HG02610 (cell line): ENCODE measurements around the gene GALNT1.
"Not testable (repeated sequence)": the region's sequence is repeated elsewhere in the genome, so short reads cannot be mapped to it uniquely, and the experiment has no call there.

Source experiments
- ATAC-seq: cut with Tn5 transposase; IDR thresholded peaks from one replicate; pipeline ENCODE4 v1.9.1; 2021; ENCODE audit warnings: mild to moderate bottlenecking, moderate library complexity; ENCODE audit not compliant: unreplicated experiment

The GALNT1 gene

DNA sequence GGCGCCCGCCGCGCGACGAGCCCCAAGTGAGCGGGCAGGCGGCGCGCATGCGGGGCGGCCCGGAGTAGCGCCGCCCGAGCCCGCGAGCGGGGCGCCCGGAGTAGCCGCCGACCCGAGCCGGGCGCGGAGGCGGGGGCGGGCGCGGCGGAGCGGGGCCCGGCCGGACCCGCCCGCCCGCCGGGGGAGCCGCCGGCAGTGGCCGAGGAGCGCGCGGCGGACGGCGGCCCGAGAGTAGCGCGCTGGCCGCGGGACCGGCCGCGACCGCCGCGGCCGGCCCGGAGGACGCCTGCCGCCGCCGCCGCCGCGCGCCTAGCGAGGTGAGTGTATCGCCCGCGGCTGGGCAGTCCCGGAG, at the start of gene GALNT1:
Gene GALNT1, plus strand, starts transcription at position 195 of the 352 bp plus-strand sequence. CDS start 72,923 bp downstream, outside the sequence.
- no peak for ATAC-seq

DNA sequence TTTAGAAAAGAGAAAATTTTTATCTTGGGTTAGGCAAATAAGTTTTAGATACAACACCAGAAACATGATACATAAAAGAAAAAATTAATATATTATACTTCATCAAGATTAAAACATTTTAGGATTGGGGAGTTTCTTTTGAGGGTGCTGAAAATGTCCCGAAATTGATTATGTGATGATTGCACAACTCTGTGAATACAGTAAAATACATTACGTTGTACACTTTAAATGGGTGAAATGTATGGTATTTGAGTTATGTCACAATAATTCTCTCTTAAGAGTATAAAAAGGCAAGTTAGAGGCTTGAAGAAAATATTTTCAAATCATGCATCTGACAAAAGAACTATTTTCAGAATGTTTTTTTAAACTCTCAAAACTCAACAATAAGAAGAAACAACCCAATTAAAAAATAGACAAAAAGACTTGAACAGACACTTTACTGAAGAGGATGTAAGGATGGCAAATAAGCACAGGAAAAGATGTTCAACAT, 47.6 kb upstream of the GALNT1 start:
- ATAC-seq: no peak

DNA sequence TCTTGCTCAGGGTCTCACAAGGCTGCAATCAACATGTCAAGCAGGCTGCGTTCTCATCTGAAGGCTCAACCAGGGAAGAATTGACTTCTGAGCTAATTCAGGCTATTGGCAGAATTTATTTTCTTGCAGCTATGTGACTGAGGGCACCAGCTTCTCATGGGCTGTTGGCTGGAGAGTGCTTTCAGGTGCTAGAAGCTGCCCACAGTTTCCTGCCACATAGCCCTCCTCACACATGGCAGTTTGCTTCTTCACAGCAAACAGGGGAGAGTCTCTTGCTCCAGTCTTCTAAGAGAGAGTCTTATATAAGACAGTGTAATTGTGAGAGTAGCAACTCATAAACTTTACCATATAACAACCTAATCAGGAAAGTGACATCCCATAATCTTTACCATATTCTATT, 46.2 kb upstream of the GALNT1 start:
- ATAC-seq: no peak

DNA sequence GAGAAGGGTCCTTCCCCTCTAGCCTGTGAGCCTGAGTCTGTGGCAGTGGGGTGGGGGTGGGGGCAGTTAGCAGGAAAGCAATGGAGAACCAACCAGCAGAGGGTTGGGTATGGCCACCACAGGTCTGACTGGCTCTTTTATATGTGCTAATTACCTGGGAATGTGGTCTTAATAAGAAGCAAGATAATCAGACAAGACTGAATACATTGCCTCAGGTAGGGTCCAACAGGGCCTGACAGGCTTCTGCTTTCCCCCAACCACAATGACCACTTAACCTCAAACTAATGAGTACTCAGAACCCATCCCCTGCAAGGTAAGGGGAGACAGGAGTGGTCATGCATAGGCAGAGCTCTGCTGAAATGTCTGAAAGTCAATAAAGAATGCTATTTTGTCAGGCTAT, 39.2 kb upstream of the GALNT1 start:
- ATAC-seq: no peak

DNA sequence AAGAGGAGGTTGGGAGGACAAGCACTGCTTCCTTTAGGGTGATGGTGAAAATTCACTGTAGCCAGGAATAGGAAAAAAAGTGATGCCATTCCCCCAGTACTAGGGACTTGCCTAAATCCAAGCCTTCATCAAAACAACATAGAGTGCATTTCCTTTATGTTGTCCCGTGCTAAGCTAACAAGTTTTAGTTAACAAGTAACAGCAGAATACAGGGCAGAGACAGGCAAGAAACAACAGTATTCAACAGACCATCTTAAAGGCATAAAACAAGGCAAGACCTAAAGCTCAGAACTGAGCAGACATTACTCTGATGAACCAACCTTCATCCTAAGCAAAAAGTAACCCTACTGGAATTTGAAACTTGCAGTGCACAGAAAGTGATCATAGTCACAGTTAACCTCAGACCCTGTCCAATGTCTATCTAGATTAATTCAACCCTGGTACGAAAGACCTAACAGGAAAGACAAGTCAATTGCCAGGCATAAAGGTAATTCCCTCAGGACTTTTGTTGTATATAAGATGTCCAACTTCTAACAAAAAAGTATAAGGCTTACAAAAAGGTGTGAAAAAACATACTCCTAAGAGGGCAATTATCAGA, 34.4 kb upstream of the GALNT1 start:
- ATAC-seq: no peak

DNA sequence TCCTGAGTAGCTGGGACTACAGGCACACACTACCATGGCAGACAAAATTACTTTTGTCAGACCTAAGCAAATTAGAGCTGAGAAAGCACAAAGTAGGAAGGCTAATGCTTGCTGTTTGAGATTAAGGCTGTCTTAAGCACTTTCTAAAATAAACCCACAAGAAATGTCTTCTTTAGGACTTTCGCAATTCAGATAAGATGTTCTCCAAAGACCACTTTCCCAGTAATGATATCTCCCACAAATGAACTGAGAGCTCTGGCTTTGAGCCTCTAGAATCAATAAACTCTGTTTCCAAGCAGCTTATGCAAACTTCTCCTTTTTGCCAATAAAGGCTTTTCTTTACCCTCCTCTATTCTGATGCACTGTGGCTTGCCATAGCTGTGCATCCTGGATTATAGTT, 32.0 kb upstream of the GALNT1 start:
- ATAC-seq: no peak

DNA sequence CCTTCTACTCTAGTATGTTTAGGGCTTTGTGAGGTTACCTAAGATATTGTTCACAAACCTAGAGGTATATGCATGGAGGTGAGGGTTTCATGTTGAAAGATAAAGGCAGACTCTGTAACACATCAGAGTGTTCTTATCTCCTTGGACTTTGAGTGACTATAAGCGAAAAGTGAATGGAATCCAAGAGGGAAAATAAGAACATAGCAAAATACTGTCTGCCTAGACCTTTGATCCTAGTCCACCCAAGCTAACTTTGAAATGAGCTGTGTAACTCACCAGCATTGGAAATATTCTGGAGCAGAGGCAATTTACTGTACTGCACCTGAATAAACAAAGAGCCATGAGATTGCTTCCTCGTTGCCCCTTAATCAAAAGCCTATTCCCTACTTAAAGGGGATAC, 28.2 kb upstream of the GALNT1 start:
- no peak for ATAC-seq

DNA sequence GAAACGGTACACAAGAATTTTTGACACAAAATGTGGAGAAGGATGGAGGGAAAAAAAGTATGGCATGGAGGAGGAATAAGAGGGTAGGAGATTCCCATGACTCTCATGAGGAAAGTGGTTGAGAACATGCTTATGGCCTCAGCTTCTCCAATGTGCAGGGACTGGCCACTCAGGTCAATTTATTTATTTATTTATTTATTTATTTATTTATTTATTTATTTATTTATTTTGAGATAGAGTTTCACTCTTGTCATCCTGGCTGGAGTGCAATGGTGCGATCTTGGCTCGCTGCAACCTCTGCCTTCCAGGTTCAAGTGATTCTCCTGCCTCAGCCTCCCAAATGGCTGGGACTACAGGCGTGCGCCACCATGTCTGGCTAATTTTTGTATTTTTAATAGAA, 26.0 kb upstream of the GALNT1 start:
- not testable (repeated sequence) for ATAC-seq

DNA sequence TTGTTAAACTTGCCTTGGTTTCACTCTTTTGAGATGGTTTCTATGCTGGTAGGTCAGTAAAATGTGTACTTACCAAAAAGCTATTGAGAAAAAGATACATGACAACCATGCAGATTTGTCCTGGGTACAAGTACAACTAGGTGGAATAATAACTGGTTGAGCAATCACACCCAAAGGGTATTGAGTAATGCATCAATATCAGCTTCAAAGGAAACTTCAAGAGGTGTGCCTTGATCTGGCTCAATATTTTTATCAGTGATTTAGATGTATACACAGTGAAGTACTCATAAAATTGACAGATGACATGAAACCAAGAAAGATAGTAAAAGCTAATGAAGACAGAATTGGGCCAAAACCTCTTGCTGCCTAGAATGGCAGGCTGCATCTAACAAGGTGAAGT, 21.7 kb upstream of the GALNT1 start:
- ATAC-seq: no peak

DNA sequence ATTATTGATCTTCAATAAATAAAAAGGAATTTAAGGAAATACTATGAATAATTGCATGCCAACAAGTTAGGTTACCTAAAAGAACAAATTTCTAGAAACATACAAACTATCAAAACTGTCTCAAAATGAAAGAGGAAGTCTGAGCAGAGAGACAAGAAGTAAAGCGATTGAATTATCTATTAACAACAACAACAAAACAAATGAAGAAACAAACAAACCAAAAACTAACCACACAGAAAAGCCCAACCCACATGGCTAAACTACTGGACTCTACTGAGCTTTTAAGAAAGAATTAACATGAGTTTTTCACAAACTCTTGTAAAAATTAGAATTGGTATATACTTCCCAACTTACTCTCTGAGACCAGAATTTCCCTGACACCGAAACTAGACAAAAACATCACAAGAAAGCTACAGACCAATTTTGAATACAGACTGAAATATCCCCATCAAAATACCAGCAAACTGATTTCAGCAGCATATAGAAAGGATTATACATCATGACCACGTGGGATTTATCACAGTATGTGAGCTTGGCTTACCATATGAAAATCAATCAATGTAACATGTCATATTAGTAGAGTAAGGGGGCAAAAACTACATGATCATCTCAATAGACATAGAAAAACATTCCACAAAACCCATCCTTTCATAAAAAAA, 16.6 kb upstream of the GALNT1 start:
- peak; percentile 80 for ATAC-seq

DNA sequence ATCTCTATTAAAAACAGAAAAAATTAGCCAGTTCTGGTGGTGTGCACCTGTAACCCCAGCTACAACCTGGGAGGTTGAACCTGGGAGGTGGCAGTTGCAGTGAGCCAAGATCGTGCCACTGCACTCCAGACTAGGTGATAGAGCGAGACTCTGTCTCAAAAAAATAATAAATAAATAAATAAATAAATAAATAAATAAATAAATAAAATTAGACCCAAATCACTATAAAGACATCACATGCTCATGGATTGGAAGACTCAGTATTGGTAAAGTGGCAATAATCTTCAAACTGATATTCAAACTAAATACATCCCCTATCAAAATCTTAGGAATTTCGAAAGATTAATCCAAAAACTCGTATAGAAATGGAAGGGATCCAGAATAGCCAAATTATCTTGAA, 15.5 kb upstream of the GALNT1 start:
- ATAC-seq: no peak

DNA sequence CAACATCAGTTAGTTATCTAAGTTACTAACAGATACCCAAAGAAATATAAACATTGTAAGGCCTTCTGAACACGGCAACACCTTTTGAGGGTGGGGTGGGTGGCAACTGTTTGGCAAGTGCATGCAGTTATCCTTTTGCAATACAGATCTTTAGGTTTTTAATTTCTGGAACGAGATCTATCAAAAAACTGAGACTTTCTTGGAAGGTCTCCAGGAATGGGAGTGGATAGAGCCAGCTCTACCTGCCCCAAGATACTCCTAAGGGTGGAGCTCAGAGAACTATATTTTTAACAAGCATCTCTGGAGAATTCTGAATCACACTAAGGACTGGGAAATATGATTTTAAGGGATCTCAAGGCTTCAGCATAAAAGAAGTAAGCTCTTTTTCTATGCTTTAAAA, 11.4 kb upstream of the GALNT1 start:
- no peak for ATAC-seq

DNA sequence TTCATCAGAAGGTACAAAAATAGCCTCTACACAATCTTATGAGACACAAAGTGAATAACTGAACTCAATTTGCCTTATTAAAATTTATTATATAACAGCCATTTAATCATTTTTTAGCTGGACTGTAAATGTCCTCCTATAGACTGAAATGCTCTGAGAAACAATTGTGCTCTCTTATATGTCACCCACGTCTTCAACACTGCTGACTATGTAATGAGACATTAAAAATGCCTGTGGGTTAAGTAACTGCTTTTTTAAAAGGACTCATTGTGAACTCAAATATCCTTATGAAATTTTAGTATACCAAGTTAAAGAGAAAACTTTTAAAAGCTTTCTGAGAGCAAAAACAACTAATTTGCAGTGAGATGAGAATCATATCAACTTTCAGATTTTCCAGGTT, 10.4 kb upstream of the GALNT1 start:
- ATAC-seq: no peak

DNA sequence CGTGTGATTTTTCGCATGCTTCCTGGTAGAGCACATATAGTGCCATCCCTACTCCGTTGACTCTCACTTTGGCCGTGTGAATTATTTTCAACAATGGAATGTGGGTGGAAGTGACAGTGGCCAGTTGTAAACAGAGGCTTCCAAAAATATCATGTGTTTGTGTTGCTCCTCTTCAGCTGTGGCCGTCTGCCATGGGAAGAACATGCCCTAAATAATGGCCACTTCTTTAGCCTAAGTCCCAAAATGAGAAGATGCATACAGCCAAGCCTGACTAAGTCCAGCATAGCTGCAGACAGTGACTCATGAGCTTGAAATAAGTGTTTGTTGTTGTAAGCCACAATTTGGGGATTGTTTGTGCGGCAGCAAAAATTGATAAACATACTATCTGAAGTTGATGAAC, 8.9 kb upstream of the GALNT1 start:
- ATAC-seq: no peak

DNA sequence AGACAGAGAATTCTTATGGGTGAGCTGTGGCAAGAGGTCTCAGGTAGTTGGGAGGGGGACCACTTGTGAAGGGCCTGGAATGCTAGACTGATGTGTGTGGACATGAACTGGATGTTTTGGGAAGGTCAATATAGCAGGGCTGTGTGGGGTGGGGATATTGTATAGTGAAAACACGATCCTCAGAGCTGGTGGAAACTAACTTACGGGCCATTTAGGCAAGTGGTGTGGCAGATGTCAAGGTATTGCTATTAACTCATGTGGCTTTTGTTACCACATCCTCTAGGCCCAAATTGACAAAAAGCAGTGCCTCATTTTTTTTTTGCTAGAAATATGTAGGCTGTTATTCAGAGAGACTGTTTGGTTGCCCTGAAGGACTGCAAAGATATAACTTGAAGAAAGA, 8.0 kb upstream of the GALNT1 start:
- ATAC-seq: peak; percentile 35

DNA sequence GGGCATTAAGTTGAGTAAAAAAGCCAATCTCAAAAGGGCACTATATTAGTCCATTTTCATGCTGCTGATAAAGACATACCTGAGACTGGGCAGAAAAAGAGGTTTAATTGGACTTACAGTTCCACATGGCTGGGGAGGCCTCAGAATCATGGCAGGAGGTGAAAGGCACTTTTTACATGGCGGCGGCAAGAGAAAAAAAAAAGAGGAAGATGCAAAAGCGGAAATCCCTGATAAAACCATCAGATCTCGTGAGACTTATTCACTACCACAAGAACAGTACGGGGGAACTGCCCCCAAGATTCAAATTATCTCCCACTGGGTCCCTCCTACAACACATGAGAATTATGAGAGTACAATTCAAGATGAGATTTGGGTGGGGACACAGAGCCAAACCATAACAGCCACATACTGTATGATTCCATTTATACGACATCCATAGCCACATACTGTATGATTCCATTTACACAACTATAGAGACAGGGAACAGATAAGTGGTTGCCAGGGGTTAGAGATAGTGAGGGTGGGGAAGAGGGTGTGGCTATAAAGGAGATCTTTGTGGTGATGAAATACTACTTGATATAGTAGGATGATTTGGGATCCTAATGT, 5.2 kb upstream of the GALNT1 start:
- not testable (repeated sequence) for ATAC-seq

DNA sequence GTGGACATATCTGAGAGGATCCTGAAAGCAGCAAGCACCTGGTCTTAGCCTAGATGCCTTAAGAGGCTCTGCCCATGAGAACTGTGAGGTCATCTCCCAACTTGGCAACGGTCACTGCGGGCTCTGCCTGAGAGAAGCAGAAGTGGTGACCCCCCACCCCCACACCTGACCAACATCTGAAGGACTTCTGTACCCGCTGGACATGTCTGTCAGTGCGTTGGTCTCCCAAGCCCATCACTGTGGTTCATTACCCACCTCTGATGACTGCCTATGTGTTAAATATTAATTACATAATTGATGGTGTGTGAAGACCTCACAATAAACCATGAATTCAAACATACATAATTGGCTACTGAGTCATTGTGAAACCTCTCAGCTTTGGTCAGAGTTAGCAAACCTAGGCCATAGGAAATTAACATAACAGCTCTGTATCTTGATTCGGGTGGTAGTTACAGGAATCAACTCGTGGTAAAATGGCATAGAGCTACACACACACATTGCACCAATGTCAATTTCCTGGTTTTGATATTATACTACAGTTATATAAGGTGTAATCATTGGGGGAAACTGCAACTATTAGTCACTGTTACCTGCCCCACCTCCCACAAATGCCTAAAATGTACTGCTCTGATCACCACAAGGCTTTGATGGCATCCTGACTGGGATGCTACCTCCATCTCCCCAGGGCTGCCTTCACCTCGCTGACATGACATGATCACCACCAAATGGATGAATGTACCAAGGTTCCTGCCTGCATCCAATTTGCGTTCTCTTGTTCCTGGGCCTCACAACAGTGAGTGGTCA, 4.3 kb upstream of the GALNT1 start:
- ATAC-seq: peak; percentile 56

DNA sequence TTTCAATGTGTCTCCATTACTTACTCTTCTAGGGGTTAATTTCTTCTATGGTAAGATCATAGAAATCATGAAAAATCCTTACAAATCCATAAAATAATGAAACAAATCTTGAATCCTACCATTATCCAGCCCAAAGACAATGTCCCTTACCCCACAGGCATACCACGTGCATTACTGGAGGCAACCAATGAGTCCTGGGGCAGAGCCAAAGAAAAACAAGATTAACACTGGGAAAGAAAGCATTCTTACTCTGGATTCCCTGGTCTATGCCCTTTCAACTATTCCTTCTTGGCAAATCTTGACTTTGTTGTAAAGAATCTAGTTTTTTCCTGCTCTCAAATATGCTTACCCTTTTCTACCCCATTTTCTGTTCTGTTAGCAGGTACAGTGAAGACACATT, 3.1 kb upstream of the GALNT1 start:
- no peak for ATAC-seq

DNA sequence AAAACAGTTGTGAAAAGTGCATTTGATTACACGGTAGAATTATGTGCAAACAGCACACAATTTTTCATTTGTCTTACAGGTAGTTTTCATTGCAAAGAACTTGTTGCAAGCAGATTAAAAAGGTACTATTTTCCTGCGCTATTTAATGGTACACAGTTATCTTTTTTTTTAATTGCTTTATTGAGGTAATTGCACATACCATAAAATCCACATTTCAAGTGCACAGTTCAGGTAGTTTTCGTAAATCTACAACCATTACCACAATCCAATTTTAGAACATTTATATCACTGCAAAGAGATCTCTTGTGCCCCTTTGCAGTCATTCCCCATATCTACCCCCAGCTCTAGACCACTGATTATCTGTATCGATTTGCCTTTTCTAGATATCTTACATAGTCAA, 2.6 kb upstream of the GALNT1 start:
- ATAC-seq: no peak

DNA sequence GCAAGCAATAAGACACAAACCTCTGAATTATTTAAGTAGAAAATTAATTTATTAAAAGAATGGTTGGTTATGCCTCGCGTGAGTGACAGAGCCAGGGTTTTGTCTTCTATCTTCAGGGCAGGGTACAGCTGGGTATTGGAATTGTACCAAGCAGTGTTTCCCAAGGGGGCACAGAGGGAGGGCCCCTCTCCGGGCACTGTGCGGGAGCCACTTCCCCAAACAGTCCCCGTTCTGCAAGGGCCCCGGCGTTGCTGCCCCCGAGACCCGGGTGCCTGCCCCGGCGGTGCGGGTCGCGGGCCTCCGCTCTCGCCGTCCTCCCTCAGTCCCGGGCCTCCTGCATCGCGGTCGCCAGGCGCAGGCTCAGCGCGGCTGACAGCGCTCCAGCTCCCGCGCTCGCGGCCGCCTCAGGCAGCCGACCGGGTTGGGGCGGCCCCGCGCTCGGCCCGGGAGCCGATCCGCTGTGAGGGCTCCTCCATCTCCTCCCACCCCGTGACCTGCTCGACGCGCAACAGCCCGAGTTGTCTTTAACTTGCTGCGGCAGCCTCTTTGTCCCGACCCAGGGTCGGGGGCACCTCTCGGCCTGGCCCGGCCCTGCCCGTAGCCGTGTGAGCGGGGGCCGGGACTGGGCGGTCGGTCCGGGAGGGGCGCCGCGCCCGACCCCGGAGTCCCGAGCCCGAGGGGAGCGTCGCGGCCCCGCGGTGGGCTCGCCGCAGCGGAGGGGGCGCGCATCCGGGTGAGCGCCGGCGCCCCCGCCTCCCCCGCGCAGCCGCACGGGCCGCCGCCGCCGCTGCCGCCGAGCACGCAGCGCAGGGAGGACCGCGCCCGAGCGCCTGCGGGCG, 620 bp upstream of the GALNT1 start:
- ATAC-seq: peak; percentile 34
